Heart left ventricle (tissue), 16 donors: ENCODE measurements around the gene NUP210. TPM values are rescaled to one million over a fixed set of nuclear protein-coding genes. Genes with fewer than 3 reads are reported as not detected.

Experiments used
- ATAC-seq, 4 donors: fragments of 200-7000 bp; cut with Tn5 transposase; one replicate each; pipeline ENCODE4 v1.9.1; 2020 to 2022; ENCODE audit warnings: moderate library complexity in 4 of 4, mild to moderate bottlenecking in 3 of 4, moderate number of reproducible peaks in 1 of 4
- DNase-seq, 5 donors: peaks; one replicate each; pipeline ENCODE4 v3.0.0-alpha.2; 2020
- H3K27ac ChIP-seq, 12 donors: fragments of 200-600 bp; sonication (generic) in 4 of 12; one replicate each; pipeline versions ENCODE4 v1.5.0 to v1.8.0; 2016 to 2022; ENCODE audit warnings: mild to moderate bottlenecking in 2 of 12
- H3K27me3 ChIP-seq, 9 donors: fragments of 200-600 bp; sonication (generic) in 2 of 9; one replicate each; pipeline versions ENCODE4 v1.5.1 to v1.8.0; 2016 to 2022; ENCODE audit warnings: mild to moderate bottlenecking in 3 of 9
- H3K36me3 ChIP-seq, 9 donors: fragments of 200-600 bp; sonication (generic) in 2 of 9; one replicate each; pipeline versions ENCODE4 v1.5.0 to v1.8.0; 2018 to 2022; ENCODE audit warnings: mild to moderate bottlenecking in 2 of 9
- H3K4me1 ChIP-seq, 12 donors: fragments of 200-600 bp; sonication (generic) in 4 of 12; one replicate each; pipeline versions ENCODE4 v1.5.0 to v1.8.0; 2016 to 2022; ENCODE audit warnings: mild to moderate bottlenecking in 3 of 12
- H3K4me3 ChIP-seq, 12 donors: fragments of 200-600 bp; sonication (generic) in 4 of 12; one replicate each; pipeline versions ENCODE4 v1.5.0 to v1.8.0; 2017 to 2022; ENCODE audit warnings: mild to moderate bottlenecking in 9 of 12, moderate library complexity in 4 of 12
- H3K9me3 ChIP-seq, 12 donors: fragments of 200-600 bp; sonication (generic) in 4 of 12; one replicate each; pipeline versions ENCODE4 v1.5.0 to v1.8.0; 2016 to 2022; ENCODE audit warnings: mild to moderate bottlenecking in 1 of 12
- CTCF ChIP-seq, 12 donors: fragments of 200-600 bp; sonication (generic) in 4 of 12; IDR thresholded peaks; one replicate each; pipeline versions ENCODE4 v1.5.0 to v1.8.0; 2018 to 2022; ENCODE audit warnings: antibody characterized with exemption in 12 of 12, mild to moderate bottlenecking in 5 of 12
- POLR2A ChIP-seq, 2 donors: fragments of 450-650 bp; IDR thresholded peaks; one replicate each; pipeline ENCODE4 v1.6.1; 2017; ENCODE audit warnings: antibody characterized with exemption in 2 of 2, mild to moderate bottlenecking in 2 of 2, moderate library complexity in 2 of 2
- WGBS, 4 donors: extraction: QIAGEN DNeasy Blood & Tissue Kit in 2 of 4; methylation state at CpG; one replicate each; pipeline versions ENCODE4 v1.1.5 to v1.1.7; 2013 to 2018; 5-methylcytosine and 5-hydroxymethylcytosine counted together
- intact Hi-C, 10 donors: fragments of 100-400 bp; cut with DNase I; formaldehyde crosslinking; loops; one replicate each; pipeline versions ENCODE4 v1.11.1 to v1.14.2; 2022
- polyA plus RNA-seq, 2 donors: library from polyadenylated mRNA; stranded (reverse); fragments of 200-250 nt; gene quantifications; one replicate each; pipeline ENCODE4 v1.2.3, GENCODE V29; 2013
- total RNA-seq, 9 donors: library from RNA; depleted of rRNA in 2 of 9; stranded (reverse); fragments of >200 nt in 2 of 9; fragmentation: NEBNext Ultra II Directional in 3 of 9; extraction: Animal tissue kit (Norgen Biotek cat#: 25700) in 3 of 9; gene quantifications; one replicate each; pipeline versions ENCODE4 v1.1.0 to v1.2.4, GENCODE V29; 2016 to 2023
- donor health status: ischemic (EF 13 %, LVEDD 7.1; RV severe dilation, severe dysfunction).
- donor health status: healthy with polysubstance abuse.
- donor health status: DM: no; HTN: yes; CAD: no.
- donor health status: DM: no; HTN: no; CAD: no.
- donor health status: ischemic (EF 25% LVEDD 6.9; RV normal size, moderate dysfunction).
- donor health status: ischemic (EF 25% LVEDD 5.7; RV mildly dilated, moderate dysfunction).
- donor health status: healthy.
- donor health status: DM: yes; HTN: yes; CAD: no.
- donor health status: ischemic (EF 35%, LVEDD 5.7; RV mildly dilated, moderate dysfunction).
- donor health status: nonischemic (EF 11% LVEDD 7.7; RV severe dilation, severe dysfunction).
- donor health status: DM: yes; HTN: yes; CAD: no.
- donor health status: PGD.
- donor health status: ischemic (EF 29% LVEDD 5.4; RV normal size, mild dysfunction).
- donor health status: nonischemic (EF 23%, LVEDD 6.1; RV moderate dilation, normal function).

The NUP210 gene
- total and polyA plus RNA-seq, 11 donors: 1.3 to 9.7 (median 2.6) TPM

- 69 to 84% (median 77%) methylated on average over 6 to 7 of the region's 7 CpGs for WGBS, 4 donors
- intact Hi-C loops: no loop called here
- no peak overlapping the region for H3K4me3 ChIP-seq
- no peaks in the 10 kb centered on the region for H3K9me3 ChIP-seq
- ATAC-seq (peak in 1 of 4 donors; percentile 12), DNase-seq (no peak)
- H3K4me1 ChIP-seq: no peaks in the 10 kb centered on the region
- H3K27ac ChIP-seq: no peak overlapping the region
- peaks cover 0 to 74% (median 0%) of the 10 kb centered on the region in 9 donors for H3K36me3 ChIP-seq
- TF ChIP-seq CTCF (IDR thresholded peaks at IDR 0.05) (no peak), POLR2A (IDR thresholded peaks at IDR 0.05) (no peak)
- H3K27me3 ChIP-seq: no peaks in the 10 kb centered on the region
Observed at GRCh38 chr3:13325892-13326443, 94.2 kb downstream of the NUP210 start.

- DNase-seq (no peak), ATAC-seq (no peak)
- no peak for TF ChIP-seq POLR2A (IDR thresholded peaks at IDR 0.05)
- TF ChIP-seq CTCF (IDR thresholded peaks at IDR 0.05): no peak
- peaks cover 0 to 77% (median 0%) of the 10 kb centered on the region in 9 donors for H3K36me3 ChIP-seq
- H3K27me3 ChIP-seq: no peaks in the 10 kb centered on the region
- H3K27ac ChIP-seq: no peak overlapping the region
- 90 to 91% (median 90%) methylated on average over 11 of the region's 11 CpGs for WGBS, 4 donors
- intact Hi-C loops: no loop called here
- H3K4me1 ChIP-seq: no peaks in the 10 kb centered on the region
- H3K9me3 ChIP-seq: no peaks in the 10 kb centered on the region
- H3K4me3 ChIP-seq: no peak overlapping the region
Observed at GRCh38 chr3:13324835-13325501, 95.2 kb downstream of the NUP210 start.

GRCh38 chr3:13323822-13324221, 96.3 kb downstream of the NUP210 start:
- intact Hi-C loops: no loop called here
- TF ChIP-seq CTCF (IDR thresholded peaks at IDR 0.05): no peak
- DNase-seq (no peak), ATAC-seq (no peak)
- H3K36me3 ChIP-seq: peaks cover 0 to 74% (median 0%) of the 10 kb centered on the region in 9 donors
- no peaks in the 10 kb centered on the region for H3K4me1 ChIP-seq
- no peaks in the 10 kb centered on the region for H3K9me3 ChIP-seq
- 80 to 91% (median 90%) methylated on average over 5 of the region's 5 CpGs for WGBS, 4 donors
- no peaks in the 10 kb centered on the region for H3K27me3 ChIP-seq
- no peak overlapping the region for H3K4me3 ChIP-seq
- H3K27ac ChIP-seq: no peak overlapping the region

- Histone ChIP-seq H3K4me1 (no peaks in the 10 kb centered on the region), H3K9me3 (no peaks in the 10 kb centered on the region), H3K27me3 (no peaks in the 10 kb centered on the region), H3K36me3 (peaks cover 0 to 72% (median 0%) of the 10 kb centered on the region in 9 donors), H3K27ac (no peak overlapping the region), H3K4me3 (no peak overlapping the region)
- TF ChIP-seq CTCF (IDR thresholded peaks at IDR 0.05) (no peak), POLR2A (IDR thresholded peaks at IDR 0.05) (no peak)
- WGBS, 4 donors: 81 to 97% (median 93%) methylated on average over 4 to 8 of the region's 8 CpGs
- DNase-seq (no peak), ATAC-seq (no peak)
- intact Hi-C loops: no loop called here
Observed at GRCh38 chr3:13322324-13322723, 97.8 kb downstream of the NUP210 start.
